Naive thymus-derived CD4-positive, alpha-beta T cell (primary cell): ENCODE results near the gene TYW1. TPM values are rescaled to one million over a fixed set of nuclear protein-coding genes. Genes with fewer than 3 reads are reported as not detected.
"Not testable (repeated sequence)": the region's sequence is repeated elsewhere in the genome, so short reads cannot be mapped to it uniquely, and the experiment has no call there.

Experiments
- ATAC-seq: fragments of 150-1000 bp; cut with Tn5 transposase; 2 replicates; pipeline ENCODE4 v1.10.0; 2021; ENCODE audit warnings: mild to moderate bottlenecking, moderate library complexity
- CTCF ChIA-PET: fragments of 350-600 bp; sonication (Branson Sonifier 250); formaldehyde crosslinking; loops from one replicate; lab custom pipeline; 2021; ENCODE audit warnings: antibody characterized with exemption; lab: Charles Lee
- POLR2A ChIA-PET: fragments of 350-600 bp; sonication (Branson Sonifier 250); formaldehyde crosslinking; loops from one replicate; lab custom pipeline; 2021; ENCODE audit warnings: antibody characterized with exemption, inconsistent platforms; lab: Charles Lee
- DNase-seq, 9 donors: peaks; one replicate each; pipeline versions ENCODE4 v3.0.0 to v3.0.0-alpha.2; 2020 to 2022; ENCODE audit warnings: mixed read lengths in 1 of 9
- H3K27ac ChIP-seq: one replicate; pipeline ENCODE4 v1.7.0; 2013; ENCODE audit warnings: mild to moderate bottlenecking, low read depth, low read length, moderate library complexity
- H3K27me3 ChIP-seq, 2 donors: one replicate each; pipeline ENCODE4 v1.7.0; 2013; ENCODE audit warnings: low read length in 2 of 2, mild to moderate bottlenecking in 2 of 2, moderate library complexity in 2 of 2; ENCODE audit not compliant: control insufficient read depth in 2 of 2, insufficient read depth in 2 of 2
- H3K36me3 ChIP-seq, 3 experiments: 1 replicate in 2 of 3; 2 replicates in 1 of 3; pipeline ENCODE4 v1.7.0; 2013; ENCODE audit warnings: low read length in 3 of 3, mild to moderate bottlenecking in 3 of 3, moderate library complexity in 1 of 3; ENCODE audit not compliant: insufficient read depth in 3 of 3, control insufficient read depth in 2 of 3
- H3K4me1 ChIP-seq, 2 donors: one replicate each; pipeline ENCODE4 v1.7.0; 2013; ENCODE audit warnings: low read length in 2 of 2, mild to moderate bottlenecking in 2 of 2, moderate library complexity in 1 of 2; ENCODE audit not compliant: control insufficient read depth in 2 of 2, insufficient read depth in 2 of 2
- H3K4me3 ChIP-seq: 2 replicates; pipeline ENCODE4 v1.7.0; 2013; ENCODE audit warnings: mild to moderate bottlenecking, low read length
- H3K9me3 ChIP-seq, 3 experiments: 1 replicate in 2 of 3; 2 replicates in 1 of 3; pipeline ENCODE4 v1.7.0; 2013; ENCODE audit warnings: low read length in 3 of 3; ENCODE audit not compliant: control insufficient read depth in 2 of 3
- H3K27ac Mint-ChIP-seq, 9 donors: one replicate each; pipeline ENCODE4 v1.8.0; 2020 to 2022; ENCODE audit warnings: mixed read lengths in 9 of 9, mild to moderate bottlenecking in 8 of 9, moderate library complexity in 5 of 9, inconsistent platforms in 2 of 9
- H3K27me3 Mint-ChIP-seq, 5 donors: one replicate each; pipeline ENCODE4 v1.8.0; 2021 to 2022; ENCODE audit warnings: mixed read lengths in 5 of 5, mild to moderate bottlenecking in 1 of 5
- H3K36me3 Mint-ChIP-seq, 5 donors: one replicate each; pipeline ENCODE4 v1.8.0; 2020 to 2022; ENCODE audit warnings: mixed read lengths in 5 of 5, mild to moderate bottlenecking in 3 of 5, inconsistent platforms in 1 of 5
- H3K4me1 Mint-ChIP-seq, 7 donors: one replicate each; pipeline ENCODE4 v1.8.0; 2020 to 2022; ENCODE audit warnings: mixed read lengths in 7 of 7, mild to moderate bottlenecking in 3 of 7, inconsistent platforms in 1 of 7
- H3K4me3 Mint-ChIP-seq, 10 donors: one replicate each; pipeline ENCODE4 v1.8.0; 2020 to 2022; ENCODE audit warnings: mild to moderate bottlenecking in 10 of 10, mixed read lengths in 10 of 10, moderate library complexity in 6 of 10, inconsistent platforms in 2 of 10
- H3K9me3 Mint-ChIP-seq, 11 donors: one replicate each; pipeline ENCODE4 v1.8.0; 2020 to 2022; ENCODE audit warnings: mixed read lengths in 11 of 11, mild to moderate bottlenecking in 4 of 11, inconsistent platforms in 1 of 11, moderate library complexity in 1 of 11
- intact Hi-C, 2 donors: fragments of 100-400 bp; cut with micrococcal nuclease; formaldehyde crosslinking; loops; one replicate each; pipeline ENCODE4 v1.15.1; 2023
- polyA plus RNA-seq, 2 donors: library from polyadenylated mRNA; unstranded; fragments of 300-500 nt; fragmentation: Illumina TruSeq; gene quantifications; one replicate each; pipeline ENCODE4 v1.2.3, GENCODE V29; 2021
- total RNA-seq, 6 experiments: library from RNA in 5 of 6; stranded (reverse) in 5 of 6; gene quantifications; 1 replicate in 5 of 6; 2 replicates in 1 of 6; pipeline ENCODE4 v1.2.3 and lab custom pipeline; 2021 to 2026

The TYW1 gene
- total and polyA plus RNA-seq, 7 experiments from 2014 or later = 20.2 to 29.4 (median 25.0) TPM

- H3K4me1 Mint-ChIP-seq, H3K27me3 Mint-ChIP-seq, H3K4me3 ChIP-seq, CTCF ChIA-PET, H3K27ac Mint-ChIP-seq, intact Hi-C loops, H3K4me1 ChIP-seq, POLR2A ChIA-PET, H3K27me3 ChIP-seq, H3K9me3 ChIP-seq, H3K27ac ChIP-seq, H3K36me3 ChIP-seq, DNase-seq, H3K4me3 Mint-ChIP-seq, ATAC-seq: not testable (repeated sequence)
- Mint-ChIP-seq H3K9me3 (peaks cover 2 to 14% (median 5%) of the 10 kb centered on the region in 11 donors), H3K36me3 (peaks cover 20 to 50% (median 30%) of the 10 kb centered on the region in 5 donors)
Measured at GRCh38 chr7:67196176-67196575, 199.5 kb downstream of the TYW1 start.

GRCh38 chr7:67198865-67199526 is 202.4 kb downstream of the TYW1 start:
- H3K36me3 ChIP-seq, H3K27ac ChIP-seq, H3K4me1 ChIP-seq, H3K27me3 Mint-ChIP-seq, POLR2A ChIA-PET, ATAC-seq, H3K4me3 Mint-ChIP-seq, CTCF ChIA-PET, H3K27me3 ChIP-seq, H3K4me3 ChIP-seq, intact Hi-C loops, DNase-seq, H3K9me3 ChIP-seq: not testable (repeated sequence)
- Mint-ChIP-seq H3K36me3 (peaks cover 18 to 61% (median 44%) of the 10 kb centered on the region in 5 donors), H3K9me3 (peaks cover 2 to 14% (median 4%) of the 10 kb centered on the region in 11 donors), H3K4me1 (peaks cover 0 to 12% (median 3%) of the 10 kb centered on the region in 7 donors), H3K27ac (peak overlapping the region in 1 of 9 donors; percentile 34)

- H3K27ac Mint-ChIP-seq, intact Hi-C loops, DNase-seq, H3K4me3 ChIP-seq, POLR2A ChIA-PET, H3K27me3 Mint-ChIP-seq, H3K27ac ChIP-seq, H3K4me3 Mint-ChIP-seq, H3K27me3 ChIP-seq, ATAC-seq, H3K9me3 Mint-ChIP-seq, CTCF ChIA-PET, H3K4me1 ChIP-seq, H3K9me3 ChIP-seq: not testable (repeated sequence)
- Mint-ChIP-seq H3K36me3 (peaks cover 16 to 72% (median 42%) of the 10 kb centered on the region in 5 donors), H3K4me1 (peaks cover 0 to 12% (median 2%) of the 10 kb centered on the region in 7 donors)
- peaks cover 0 to 11% (median 0%) of the 10 kb centered on the region in 3 experiments for H3K36me3 ChIP-seq
Measured at GRCh38 chr7:67205772-67206171, 209.1 kb downstream of the TYW1 start.

- no peak overlapping the region for H3K27ac Mint-ChIP-seq
Measured at GRCh38 chr7:67206452-67206851, 209.8 kb downstream of the TYW1 start.

GRCh38 chr7:67208656-67209055 is 212.0 kb downstream of the TYW1 start:
- H3K36me3 ChIP-seq = peaks cover 0 to 11% (median 0%) of the 10 kb centered on the region in 3 experiments
- H3K4me3 ChIP-seq, H3K27ac ChIP-seq, ATAC-seq, H3K27me3 Mint-ChIP-seq, H3K27ac Mint-ChIP-seq, H3K4me3 Mint-ChIP-seq, H3K9me3 Mint-ChIP-seq, intact Hi-C loops, DNase-seq, H3K9me3 ChIP-seq, H3K4me1 ChIP-seq, POLR2A ChIA-PET, H3K27me3 ChIP-seq: not testable (repeated sequence)
- CTCF ChIA-PET = interaction anchor here (0.7 kb wide), 1 partner anchor 1375 kb away, joined by 4 read pairs; no protein-coding TSS in a partner anchor
- Mint-ChIP-seq H3K4me1 (peaks cover 0 to 11% (median 2%) of the 10 kb centered on the region in 7 donors), H3K36me3 (peaks cover 13 to 62% (median 43%) of the 10 kb centered on the region in 5 donors)

More at GRCh38 chr7:67206452-67206851, 209.8 kb downstream of the TYW1 start:
- Mint-ChIP-seq H3K4me3 (no peak overlapping the region), H3K4me1 (peaks cover 0 to 12% (median 2%) of the 10 kb centered on the region in 7 donors), H3K36me3 (peaks cover 16 to 72% (median 45%) of the 10 kb centered on the region in 5 donors), H3K27me3 (no peaks in the 10 kb centered on the region), H3K9me3 (peaks cover 0 to 6% (median under 1%) of the 10 kb centered on the region in 11 donors)
- POLR2A ChIA-PET = no interaction called here
- Histone ChIP-seq H3K27ac (no peak overlapping the region), H3K27me3 (no peaks in the 10 kb centered on the region), H3K4me1 (no peaks in the 10 kb centered on the region), H3K36me3 (peaks cover 0 to 11% (median 0%) of the 10 kb centered on the region in 3 experiments), H3K4me3 (no peak overlapping the region), H3K9me3 (no peaks in the 10 kb centered on the region)
- CTCF ChIA-PET = no interaction called here
- DNase-seq (no peak), ATAC-seq (no peak)
- intact Hi-C loops = no loop called here

- DNase-seq = no peak
- CTCF ChIA-PET = no interaction called here
- Mint-ChIP-seq H3K36me3 (peaks cover 13 to 58% (median 49%) of the 10 kb centered on the region in 5 donors), H3K27me3 (no peaks in the 10 kb centered on the region), H3K9me3 (peaks cover 0 to 7% (median 4%) of the 10 kb centered on the region in 11 donors), H3K27ac (no peak overlapping the region), H3K4me1 (peaks cover 0 to 6% (median 2%) of the 10 kb centered on the region in 7 donors), H3K4me3 (no peak overlapping the region)
- Histone ChIP-seq H3K9me3 (no peaks in the 10 kb centered on the region), H3K4me3 (no peak overlapping the region), H3K27ac (no peak overlapping the region), H3K27me3 (no peaks in the 10 kb centered on the region), H3K36me3 (peaks cover 0 to 11% (median 0%) of the 10 kb centered on the region in 3 experiments), H3K4me1 (no peaks in the 10 kb centered on the region)
- ATAC-seq = no peak
- intact Hi-C loops = no loop called here
- POLR2A ChIA-PET = no interaction called here
Measured at GRCh38 chr7:67209256-67209655, 212.6 kb downstream of the TYW1 start.
